H7 (cell line): ENCODE data around the gene UNC5C. TPM values are rescaled to one million over a fixed set of nuclear protein-coding genes. Genes with fewer than 3 reads are reported as not detected.
A peak's percentile ranks its signal among the peaks of the same experiment; 100 is the strongest.
"Not testable (repeated sequence)": the region's sequence is repeated elsewhere in the genome, so short reads cannot be mapped to it uniquely, and the experiment has no call there.

Source experiments
- DNase-seq: peaks from one replicate; pipeline ENCODE4 v3.0.0; 2012
- H3K27me3 ChIP-seq: 2 replicates; pipeline ENCODE4 v1.6.0; 2011; ENCODE audit warnings: mild to moderate bottlenecking, low read length; ENCODE audit not compliant: control insufficient read depth, insufficient read depth
- H3K36me3 ChIP-seq: replicated peaks from 2 replicates; pipeline ENCODE4 v1.5.1; 2011; ENCODE audit warnings: low read length; ENCODE audit not compliant: control insufficient read depth, insufficient read depth
- H3K4me3 ChIP-seq: 2 replicates; pipeline ENCODE4 v1.5.1; 2011; ENCODE audit warnings: low read depth, mild to moderate bottlenecking, control low read depth, low read length, moderate library complexity; ENCODE audit not compliant: insufficient read depth
- total RNA-seq: library from RNA; depleted of rRNA; stranded (reverse); fragments of >200 nt; shearing (Covaris generic); gene quantifications from 2 replicates; pipeline ENCODE4 v1.2.3, GENCODE V29; 2014

The UNC5C gene
- total RNA-seq, 1 experiment from 2014 or later = 0.45 TPM

DNA sequence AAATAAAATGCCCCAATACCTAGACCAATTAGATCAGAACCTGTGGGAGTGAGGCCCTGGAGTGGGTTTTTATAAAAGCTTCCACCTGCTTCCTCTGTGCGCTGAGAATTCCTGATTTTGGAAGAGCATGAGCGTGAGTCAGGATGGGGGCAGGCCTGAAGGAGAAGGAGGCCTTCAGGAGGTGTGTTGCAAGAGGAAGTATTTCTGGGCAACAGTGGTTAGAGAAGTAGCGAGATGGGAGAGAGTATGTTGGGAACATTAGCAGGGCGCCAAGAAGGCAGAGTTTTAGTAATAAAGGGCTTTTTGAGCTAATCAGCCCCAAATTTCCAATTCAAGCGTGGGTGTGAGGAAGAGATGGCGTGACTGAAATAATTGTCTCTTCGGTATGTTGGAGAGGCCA, 349.8 kb downstream of the UNC5C start:
- no peak for DNase-seq
- no peaks in the 10 kb centered on the region for H3K27me3 ChIP-seq
- no peak overlapping the region for H3K4me3 ChIP-seq
- H3K36me3 ChIP-seq = no peaks in the 10 kb centered on the region

GRCh38 chr4:95197353-95197752, 351.4 kb downstream of the UNC5C start:
- no peaks in the 10 kb centered on the region for H3K36me3 ChIP-seq
- DNase-seq = no peak
- H3K4me3 ChIP-seq = no peak overlapping the region
- H3K27me3 ChIP-seq = no peaks in the 10 kb centered on the region

- DNase-seq = no peak
- H3K36me3 ChIP-seq = no peaks in the 10 kb centered on the region
Observed at GRCh38 chr4:95193391-95194224, 355.2 kb downstream of the UNC5C start.

DNA sequence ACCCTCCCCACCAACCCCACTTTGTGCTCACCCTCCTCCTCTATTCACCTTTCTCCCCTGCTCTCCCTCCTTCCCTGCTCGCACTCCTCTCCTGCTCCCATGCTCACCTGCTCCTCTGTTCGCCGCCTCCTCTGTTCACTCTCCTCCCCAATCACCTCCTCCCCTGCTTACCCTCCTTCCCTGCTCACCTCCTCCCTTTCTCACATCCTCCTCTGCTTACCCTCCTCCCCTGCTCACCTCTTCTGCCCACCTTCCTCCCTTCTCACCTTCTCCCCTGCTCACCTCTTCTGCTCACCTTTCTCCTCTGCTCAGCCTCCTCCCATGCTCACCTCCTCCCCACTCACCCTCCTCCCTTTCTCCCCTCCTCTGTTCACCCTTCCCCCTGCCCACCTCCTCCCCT, 357.2 kb downstream of the UNC5C start:
- no peaks in the 10 kb centered on the region for H3K27me3 ChIP-seq
- no peaks in the 10 kb centered on the region for H3K36me3 ChIP-seq
- no peak for DNase-seq
- H3K4me3 ChIP-seq = no peak overlapping the region

More at GRCh38 chr4:95193391-95194224, 355.2 kb downstream of the UNC5C start:
- no peaks in the 10 kb centered on the region for H3K27me3 ChIP-seq
- H3K4me3 ChIP-seq = no peak overlapping the region

DNA sequence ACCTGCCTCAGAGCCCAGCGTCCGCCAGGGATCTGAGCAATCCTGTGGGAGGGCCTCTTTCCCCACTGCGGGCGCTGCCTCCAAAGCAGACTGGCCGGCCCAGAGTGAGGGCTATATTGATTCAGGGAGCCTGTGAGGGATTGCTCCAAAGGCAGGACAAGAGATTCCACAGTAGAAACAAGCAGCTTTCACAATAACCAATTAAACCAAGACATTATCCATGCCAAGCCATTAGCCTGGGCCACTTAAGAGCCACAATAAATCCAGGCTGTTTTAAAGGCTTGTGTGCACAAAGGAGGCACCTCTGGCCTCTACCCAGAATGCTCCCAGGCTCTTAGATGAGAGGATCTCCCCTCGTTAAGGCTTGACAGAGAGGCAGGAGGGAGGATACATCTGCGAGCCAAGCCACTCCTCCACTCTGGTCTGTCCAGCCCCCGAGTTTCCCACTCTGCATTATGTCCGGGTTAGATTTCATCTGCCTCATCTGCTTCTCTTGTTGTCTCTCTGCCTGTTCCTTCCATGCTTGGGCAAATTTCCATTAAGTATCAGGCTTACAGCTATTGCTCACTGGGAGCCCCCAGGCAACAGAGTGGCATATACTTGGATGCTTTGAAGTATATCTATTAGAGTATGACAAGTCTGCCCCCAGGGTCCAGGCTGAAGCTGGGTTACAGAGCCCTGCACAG, 357.9 kb downstream of the UNC5C start:
- Histone ChIP-seq H3K36me3 (no peaks in the 10 kb centered on the region), H3K27me3 (no peaks in the 10 kb centered on the region), H3K4me3 (no peak overlapping the region)
- no peak for DNase-seq

DNA sequence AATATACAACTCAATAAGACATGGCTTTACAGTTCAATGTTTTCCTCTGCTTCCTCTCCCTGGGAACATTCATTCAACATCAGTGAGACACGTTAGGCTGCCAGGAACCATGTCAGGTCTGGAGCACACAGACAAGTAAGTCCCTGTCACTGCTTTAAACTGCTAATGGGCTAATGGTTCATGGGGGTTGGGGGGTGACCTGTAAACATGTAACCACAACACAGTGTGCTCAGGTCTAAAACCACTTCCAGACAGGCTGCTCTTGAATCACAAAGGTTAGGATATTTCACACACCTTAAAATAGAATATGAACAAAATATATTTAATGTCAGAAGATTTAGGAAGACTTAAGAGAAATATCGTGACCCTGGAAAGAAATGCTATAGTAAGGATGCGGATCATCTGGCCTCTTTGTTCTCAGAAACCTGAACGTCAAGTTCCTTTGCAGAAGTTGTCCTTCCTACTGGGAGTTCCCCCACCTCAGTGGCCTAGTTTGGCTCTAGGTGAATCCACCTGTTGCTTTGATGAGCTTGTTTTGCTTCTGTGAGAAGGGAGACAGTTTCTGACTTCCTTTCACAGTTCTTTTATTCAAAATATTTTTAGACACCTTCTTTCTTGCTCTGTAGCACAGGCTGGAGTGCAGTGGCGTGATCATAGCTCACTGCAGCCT, 359.9 kb downstream of the UNC5C start:
- H3K4me3 ChIP-seq = no peak overlapping the region
- no peak for DNase-seq
- no peaks in the 10 kb centered on the region for H3K27me3 ChIP-seq
- no peaks in the 10 kb centered on the region for H3K36me3 ChIP-seq

DNA sequence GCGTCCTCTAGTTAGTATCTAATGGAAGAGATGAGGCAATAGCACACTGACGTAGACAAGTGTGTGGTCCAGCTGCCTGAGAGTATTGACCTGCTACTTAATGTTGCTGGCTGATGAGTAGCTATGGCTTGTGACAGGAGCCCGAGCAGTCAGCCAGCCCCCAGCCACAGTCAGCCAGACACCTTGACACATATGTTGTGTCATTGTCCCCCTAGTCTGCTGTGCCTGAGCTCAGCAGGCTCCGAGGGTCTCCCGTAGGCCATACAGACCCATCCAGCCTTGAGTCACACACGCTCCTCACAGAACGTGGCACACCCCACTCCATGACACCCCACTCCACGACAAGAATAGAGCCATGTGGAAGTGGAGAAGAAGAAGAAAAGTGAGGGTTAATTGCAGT, 362.1 kb downstream of the UNC5C start:
- no peak overlapping the region for H3K4me3 ChIP-seq
- DNase-seq = no peak
- H3K27me3 ChIP-seq = no peaks in the 10 kb centered on the region
- no peaks in the 10 kb centered on the region for H3K36me3 ChIP-seq

DNA sequence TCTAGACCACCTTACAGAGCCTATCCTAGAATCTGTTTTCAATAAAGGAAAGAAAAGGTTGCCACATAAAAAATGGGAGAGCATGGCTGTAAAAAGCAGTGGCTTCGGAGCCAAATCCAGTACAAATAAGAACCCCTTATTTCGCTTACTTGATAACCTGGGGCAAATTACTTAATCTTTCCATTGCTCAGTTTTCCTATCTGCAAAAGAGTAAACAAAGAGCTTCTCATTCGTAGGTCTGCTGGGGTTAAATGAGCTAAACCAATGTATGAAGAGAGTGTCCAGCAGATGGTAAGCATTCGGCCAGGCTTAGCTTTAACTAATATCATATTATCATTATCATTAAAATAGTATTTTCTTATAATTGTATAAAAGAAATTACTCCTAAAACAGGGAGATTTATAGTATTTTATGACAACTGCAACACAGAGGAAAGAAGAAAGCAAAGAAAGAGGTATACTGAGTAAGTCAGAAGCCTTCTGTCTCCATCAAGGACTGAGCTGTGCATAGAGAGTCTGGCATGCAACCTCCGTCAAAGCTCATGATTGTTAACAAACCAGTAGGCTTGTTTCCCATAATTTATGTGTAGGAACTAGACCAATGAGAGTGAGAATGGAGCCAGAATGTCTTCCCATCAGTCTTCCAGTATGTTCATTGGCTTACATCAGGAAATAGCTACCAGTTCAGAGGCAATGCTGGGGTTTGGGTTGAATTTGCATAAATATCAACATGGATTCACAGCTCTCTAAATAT, 364.9 kb downstream of the UNC5C start:
- Histone ChIP-seq H3K27me3 (no peaks in the 10 kb centered on the region), H3K4me3 (no peak overlapping the region)
- DNase-seq = no peak

GRCh38 chr4:95181996-95182306, 366.8 kb downstream of the UNC5C start:
- DNase-seq = no peak
- Histone ChIP-seq H3K36me3 (no peaks in the 10 kb centered on the region), H3K4me3 (no peak overlapping the region), H3K27me3 (no peaks in the 10 kb centered on the region)

More for the DNA sequence above, 364.9 kb downstream of the UNC5C start:
- no peaks in the 10 kb centered on the region for H3K36me3 ChIP-seq

DNA sequence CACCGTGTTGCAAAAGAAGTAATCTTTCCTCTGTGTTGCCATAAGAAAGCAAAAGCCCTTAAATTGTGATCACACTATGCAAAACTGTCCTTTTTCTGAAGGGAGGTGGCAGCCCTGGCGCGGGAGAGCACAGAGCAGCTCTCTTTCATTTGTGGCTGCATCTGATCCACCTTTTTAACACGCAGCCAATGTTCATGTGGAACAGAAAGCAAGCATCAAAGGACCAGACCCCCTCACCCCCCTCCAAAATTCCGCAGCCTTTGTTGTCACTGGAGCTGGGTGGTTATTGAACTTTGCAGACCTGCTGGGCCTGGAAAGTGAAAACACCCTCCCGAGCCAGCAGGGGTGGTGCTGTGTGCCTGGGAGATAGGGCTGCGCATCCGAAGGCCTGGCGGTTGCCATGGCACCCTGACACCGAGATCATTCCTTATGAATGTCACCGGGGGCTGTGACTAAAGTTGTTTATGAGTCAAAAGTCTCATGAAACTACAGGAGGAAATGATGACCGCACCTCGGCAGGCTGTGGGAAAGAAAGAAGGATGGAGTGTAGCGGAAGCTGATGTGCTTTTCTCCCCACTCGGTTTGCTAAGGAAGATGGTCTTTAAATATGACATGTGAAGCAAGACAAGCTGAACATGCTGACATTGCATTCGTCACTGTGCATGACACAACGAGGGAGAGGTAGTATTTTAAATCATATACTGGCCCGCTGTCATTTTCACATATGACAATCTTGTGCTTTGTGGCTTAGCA, 367.4 kb downstream of the UNC5C start:
- H3K4me3 ChIP-seq = no peak overlapping the region
- H3K36me3 ChIP-seq = no peaks in the 10 kb centered on the region
- H3K27me3 ChIP-seq = no peaks in the 10 kb centered on the region
- DNase-seq = peak; percentile 64

- DNase-seq = peak; percentile 17
- H3K27me3 ChIP-seq = no peaks in the 10 kb centered on the region
- H3K4me3 ChIP-seq = no peak overlapping the region
- no peaks in the 10 kb centered on the region for H3K36me3 ChIP-seq
Observed at GRCh38 chr4:95180531-95181242, 368.1 kb downstream of the UNC5C start.

DNA sequence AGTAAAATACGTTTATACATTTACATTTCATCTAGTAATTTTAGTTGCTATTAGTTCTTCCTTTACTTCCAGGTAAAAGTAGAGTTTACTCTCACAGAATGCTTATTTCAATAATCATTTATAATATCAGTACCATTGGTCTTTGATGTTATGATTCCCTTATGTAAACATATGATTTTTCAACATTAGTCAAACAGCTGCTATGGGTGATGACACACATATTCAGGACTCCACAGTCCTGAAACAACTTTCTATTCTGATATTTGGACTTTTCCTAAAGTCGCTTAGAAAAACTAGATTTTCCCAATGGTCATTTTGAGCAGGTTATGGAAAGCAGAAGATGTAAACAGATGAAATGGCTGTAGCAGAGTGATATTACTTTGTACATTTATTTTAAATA, 369.8 kb downstream of the UNC5C start:
- Histone ChIP-seq H3K27me3 (no peaks in the 10 kb centered on the region), H3K4me3 (no peak overlapping the region), H3K36me3 (no peaks in the 10 kb centered on the region)
- no peak for DNase-seq

GRCh38 chr4:95171377-95171776, 377.4 kb downstream of the UNC5C start:
- not testable (repeated sequence) for H3K36me3 ChIP-seq, DNase-seq, H3K4me3 ChIP-seq, H3K27me3 ChIP-seq
